SK-N-SH treated with all-trans-retinoic acid at 6 μM for 48 hours (cell line): ENCODE data around the gene NSD1.
"Not testable (repeated sequence)": the region's sequence is repeated elsewhere in the genome, so short reads cannot be mapped to it uniquely, and the experiment has no call there.

Experiments used
- ATAC-seq: fragments of 200-7000 bp; cut with Tn5 transposase; 3 replicates; pipeline ENCODE4 v1.9.1; 2020; ENCODE audit warnings: mild to moderate bottlenecking, moderate library complexity
- ARNTL ChIP-seq: fragments of 450-650 bp; formaldehyde crosslinking; IDR thresholded peaks from 2 replicates; pipeline ENCODE4 v1.5.0; 2020; ENCODE audit warnings: low read depth, mild to moderate bottlenecking, moderate library complexity, borderline replicate concordance
- CREB5 ChIP-seq: fragments of 250-450 bp; sonication (Bioruptor Pico); IDR thresholded peaks from 2 replicates; pipeline ENCODE4 v1.5.1; 2020; ENCODE audit warnings: low read depth, mild to moderate bottlenecking, moderate library complexity
- CSDC2 ChIP-seq: fragments of 250-450 bp; sonication (Bioruptor Pico); IDR thresholded peaks from 2 replicates; pipeline ENCODE4 v1.5.0; 2020; ENCODE audit warnings: mild to moderate bottlenecking, moderate library complexity
- CSRNP3 ChIP-seq: fragments of 250-450 bp; sonication (Bioruptor Pico); IDR thresholded peaks from 2 replicates; pipeline ENCODE4 v1.5.1; 2021; ENCODE audit warnings: mild to moderate bottlenecking, moderate library complexity
- ESRRG ChIP-seq: fragments of 250-450 bp; sonication (Bioruptor Pico); IDR thresholded peaks from 2 replicates; pipeline ENCODE4 v1.6.1; 2021; ENCODE audit warnings: mild to moderate bottlenecking
- GLIS3 ChIP-seq: fragments of 250-450 bp; sonication (Bioruptor Pico); IDR thresholded peaks from 2 replicates; pipeline ENCODE4 v1.5.0; 2020; ENCODE audit warnings: mild to moderate bottlenecking, moderate library complexity
- ISL1 ChIP-seq: fragments of 250-450 bp; sonication (Bioruptor Pico); IDR thresholded peaks from 2 replicates; pipeline ENCODE4 v2.1.2; 2022; ENCODE audit warnings: mild to moderate bottlenecking, moderate library complexity
- PPARA ChIP-seq: fragments of 250-450 bp; sonication (Bioruptor Pico); IDR thresholded peaks from 2 replicates; pipeline ENCODE4 v1.5.0; 2020; ENCODE audit warnings: mild to moderate bottlenecking, borderline replicate concordance
- RARB ChIP-seq: fragments of 250-450 bp; sonication (Bioruptor Pico); IDR thresholded peaks from 2 replicates; pipeline ENCODE4 v1.8.0; 2021; ENCODE audit warnings: mild to moderate bottlenecking, moderate library complexity
- SNAI2 ChIP-seq: fragments of 250-450 bp; sonication (Bioruptor Pico); IDR thresholded peaks from 2 replicates; pipeline ENCODE4 v1.5.0; 2020; ENCODE audit warnings: mild to moderate bottlenecking, moderate library complexity
- TCF4 ChIP-seq: fragments of 250-450 bp; sonication (Bioruptor Pico); IDR thresholded peaks from 2 replicates; pipeline ENCODE4 v1.8.0; 2021; ENCODE audit warnings: mild to moderate bottlenecking, moderate library complexity, borderline replicate concordance
- TOX ChIP-seq: fragments of 250-450 bp; sonication (Bioruptor Pico); IDR thresholded peaks from 2 replicates; pipeline ENCODE4 v1.8.0; 2021; ENCODE audit warnings: mild to moderate bottlenecking, moderate library complexity, borderline replicate concordance
- TSHZ2 ChIP-seq: fragments of 250-450 bp; sonication (Bioruptor Pico); IDR thresholded peaks from 2 replicates; pipeline ENCODE4 v1.5.0; 2020; ENCODE audit warnings: mild to moderate bottlenecking, moderate library complexity
- ZFP3 ChIP-seq: fragments of 250-450 bp; sonication (Bioruptor Pico); IDR thresholded peaks from 2 replicates; pipeline ENCODE4 v1.5.0; 2020; ENCODE audit warnings: mild to moderate bottlenecking, moderate library complexity
- ZFP30 ChIP-seq: fragments of 450-650 bp; formaldehyde crosslinking; IDR thresholded peaks from 2 replicates; pipeline ENCODE4 v1.5.0; 2022; ENCODE audit warnings: mild to moderate bottlenecking, moderate library complexity
- ZNF70 ChIP-seq: fragments of 450-650 bp; formaldehyde crosslinking; IDR thresholded peaks from 2 replicates; pipeline ENCODE4 v1.5.0; 2020; ENCODE audit warnings: mild to moderate bottlenecking, moderate library complexity
- ZNF8 ChIP-seq: fragments of 450-650 bp; formaldehyde crosslinking; IDR thresholded peaks from 2 replicates; pipeline ENCODE4 v1.5.0; 2020; ENCODE audit warnings: mild to moderate bottlenecking, moderate library complexity

NSD1 gene

GRCh38 chr5:177163500-177163899 is 29.9 kb downstream of the NSD1 start:
- TF ChIP-seq CSDC2 (CRISPR knock-in tag) (no peak), TCF4 (no peak), CSRNP3 (no peak), ZFP3 (CRISPR knock-in tag) (no peak), GLIS3 (CRISPR knock-in tag) (no peak), PPARA (CRISPR knock-in tag) (no peak), ZNF70 (no peak), ARNTL (no peak), SNAI2 (CRISPR knock-in tag) (no peak), ZNF8 (CRISPR knock-in tag) (no peak), ESRRG (CRISPR knock-in tag) (no peak)
- ATAC-seq = no peak

GRCh38 chr5:177169271-177169670 is 35.7 kb downstream of the NSD1 start:
- no peak for ATAC-seq
- TF ChIP-seq CSRNP3 = no peak
- TF ChIP-seq, all 23 proteins: peak for 0

GRCh38 chr5:177171961-177172360 is 38.4 kb downstream of the NSD1 start:
- no peak for ATAC-seq
- TF ChIP-seq CREB5 (CRISPR knock-in tag) = no peak

- no peak for ATAC-seq
- no peak for TF ChIP-seq CREB5 (CRISPR knock-in tag)
- no peak for TF ChIP-seq ZNF8 (CRISPR knock-in tag)
- no peak for TF ChIP-seq RARB (CRISPR knock-in tag)
- no peak for TF ChIP-seq ZFP3 (CRISPR knock-in tag)
- TF ChIP-seq TOX (CRISPR knock-in tag) = no peak
- TF ChIP-seq GLIS3 (CRISPR knock-in tag) = no peak
- no peak for TF ChIP-seq CSRNP3
- no peak for TF ChIP-seq ZFP30
- no peak for TF ChIP-seq ESRRG (CRISPR knock-in tag)
- no peak for TF ChIP-seq ISL1 (CRISPR knock-in tag)
Observed at GRCh38 chr5:177175336-177175735, 41.8 kb downstream of the NSD1 start.

GRCh38 chr5:177176175-177176711 is 42.7 kb downstream of the NSD1 start:
- ATAC-seq = no peak

GRCh38 chr5:177177847-177178437 is 44.4 kb downstream of the NSD1 start:
- not testable (repeated sequence) for ATAC-seq

More at GRCh38 chr5:177176175-177176711, 42.7 kb downstream of the NSD1 start:
- no peak for TF ChIP-seq TSHZ2 (CRISPR knock-in tag)
- TF ChIP-seq CSDC2 (CRISPR knock-in tag) = no peak
- TF ChIP-seq, all 23 proteins: peak for 0
